Midbrain (tissue), 1 donor: ENCODE results near the gene ADARB2.
"Not testable (repeated sequence)": the region's sequence is repeated elsewhere in the genome, so short reads cannot be mapped to it uniquely, and the experiment has no call there.

Source experiments
- DNase-seq: peaks from one replicate; lab custom pipeline; 2025; lab: John Stamatoyannopoulos, UW

Gene ADARB2

DNA sequence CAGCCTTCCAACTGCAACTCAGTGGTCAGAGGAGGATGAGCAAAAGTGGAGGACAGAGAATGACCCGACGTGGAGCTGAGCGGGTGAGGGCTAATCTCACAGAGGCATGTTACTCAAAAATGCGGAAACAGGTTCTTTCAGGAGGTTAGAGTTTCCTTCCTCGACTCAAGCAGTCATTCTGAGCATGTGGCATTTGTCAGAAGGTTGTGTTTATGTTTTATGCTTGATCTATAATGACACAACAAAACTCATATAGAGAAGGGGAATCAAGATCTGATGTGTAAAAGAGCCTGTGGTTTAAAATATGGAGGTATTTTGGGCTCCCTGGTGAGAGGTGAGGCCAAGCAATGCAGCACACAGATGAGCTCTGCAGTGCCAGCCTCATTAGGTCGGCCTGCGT is 311.4 kb downstream of the ADARB2 start:
- DNase-seq, result no peak

DNA sequence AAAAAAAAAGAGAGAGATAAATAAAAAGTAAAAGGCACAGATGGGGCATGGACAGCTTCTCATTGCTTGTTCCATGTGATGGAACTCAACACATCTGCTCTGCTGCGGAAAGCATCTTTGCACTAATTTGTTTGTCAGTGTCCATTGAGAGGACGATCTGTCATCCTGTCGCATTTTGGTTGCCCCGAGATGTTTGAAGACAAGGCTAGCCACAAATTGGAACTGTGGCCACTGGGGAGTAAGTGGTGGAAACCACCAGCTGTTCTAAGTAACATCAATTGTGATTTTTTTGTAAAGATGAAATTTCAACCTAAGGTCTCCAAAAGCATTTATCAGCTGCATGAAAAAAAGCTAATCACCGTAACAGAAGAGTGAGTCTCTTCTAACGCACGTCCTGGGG is 312.7 kb downstream of the ADARB2 start:
- no peak for DNase-seq

DNA sequence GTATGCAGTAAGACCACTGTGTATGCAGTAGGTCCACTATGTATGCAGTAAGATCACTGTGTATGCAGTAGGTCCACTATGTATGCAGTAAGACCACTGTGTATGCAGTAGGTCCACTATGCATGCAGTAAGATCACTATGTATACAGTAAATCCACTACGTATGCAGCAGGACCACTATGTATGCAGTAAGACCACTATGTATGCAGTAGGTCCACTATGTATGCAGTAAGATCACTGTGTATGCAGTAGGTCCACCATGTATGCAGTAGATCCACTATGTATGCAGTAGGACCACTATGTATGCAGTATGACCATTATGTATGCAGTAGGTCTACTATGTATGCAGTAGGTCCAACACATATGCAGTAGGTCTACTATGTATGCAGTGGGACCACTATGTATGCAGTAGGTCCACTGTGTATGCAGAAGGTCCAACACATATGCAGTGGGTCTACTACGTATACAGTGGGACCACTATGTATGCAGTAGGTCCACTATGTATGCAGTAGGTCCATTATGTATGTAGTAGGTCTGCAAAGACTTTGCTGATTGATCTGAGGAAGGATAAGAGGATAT is 313.6 kb downstream of the ADARB2 start:
- DNase-seq, result no peak

DNA sequence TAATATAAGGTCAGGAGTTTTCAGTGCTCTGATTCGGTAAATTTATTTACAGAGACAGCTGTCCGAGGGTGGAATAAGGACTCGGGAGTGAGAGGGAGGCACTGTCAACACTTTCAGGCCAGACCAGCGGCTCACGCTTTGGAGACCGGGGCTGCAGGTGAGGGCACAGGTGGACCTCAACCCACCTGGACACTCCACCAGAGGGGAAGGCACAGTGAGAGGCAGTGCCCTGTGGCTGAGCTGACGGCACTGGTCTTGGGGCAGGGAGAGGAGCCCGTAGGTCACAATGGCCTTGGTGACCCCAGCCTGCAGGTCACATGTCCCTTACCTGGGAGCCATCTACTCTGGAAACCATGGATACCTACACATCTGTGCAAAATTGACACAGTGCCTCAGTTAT is 315.1 kb downstream of the ADARB2 start:
- no peak for DNase-seq

DNA sequence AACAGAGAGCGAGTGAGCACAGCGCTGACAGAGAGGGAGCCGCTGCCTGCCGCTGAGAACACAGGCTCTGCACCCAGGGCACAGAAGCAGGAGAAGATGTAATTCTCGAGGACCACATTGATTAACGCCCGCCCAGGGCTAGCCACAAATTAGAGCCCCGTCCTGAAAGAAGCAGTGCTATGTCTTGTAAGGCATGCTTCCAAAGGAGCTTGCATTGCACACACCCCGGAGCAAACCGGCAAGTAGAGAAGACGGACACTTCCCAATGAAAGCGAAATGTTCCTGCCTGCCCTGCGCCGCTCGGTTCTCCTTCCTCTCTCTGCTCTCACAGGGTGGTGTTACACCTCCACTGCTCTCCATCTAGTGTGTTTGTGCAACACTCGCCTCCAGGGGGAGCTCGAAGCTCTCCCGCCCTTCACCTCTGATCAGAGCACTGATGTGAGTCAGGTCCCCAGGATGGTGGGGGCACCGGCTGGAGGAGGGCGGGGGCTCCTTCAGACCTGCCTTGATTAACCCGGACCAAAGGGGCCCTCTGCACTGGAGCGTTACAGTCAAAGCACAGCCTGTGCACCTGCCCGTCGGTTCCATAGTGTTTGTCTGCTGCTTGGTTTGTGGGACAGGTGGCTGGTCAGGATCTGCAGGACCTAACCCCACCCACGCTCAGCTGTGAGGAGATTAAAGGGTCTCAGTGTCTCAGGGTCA is 316.5 kb downstream of the ADARB2 start:
- peak; percentile 35 for DNase-seq

GRCh38 chr10:1419796-1420610 is 317.3 kb downstream of the ADARB2 start:
- no peak for DNase-seq

GRCh38 chr10:1418031-1418550 is 319.2 kb downstream of the ADARB2 start:
- no peak for DNase-seq

- no peak for DNase-seq
Measured at GRCh38 chr10:1417574-1417973, 319.8 kb downstream of the ADARB2 start.

- DNase-seq, result no peak
Measured at GRCh38 chr10:1416456-1417037, 320.8 kb downstream of the ADARB2 start.

DNA sequence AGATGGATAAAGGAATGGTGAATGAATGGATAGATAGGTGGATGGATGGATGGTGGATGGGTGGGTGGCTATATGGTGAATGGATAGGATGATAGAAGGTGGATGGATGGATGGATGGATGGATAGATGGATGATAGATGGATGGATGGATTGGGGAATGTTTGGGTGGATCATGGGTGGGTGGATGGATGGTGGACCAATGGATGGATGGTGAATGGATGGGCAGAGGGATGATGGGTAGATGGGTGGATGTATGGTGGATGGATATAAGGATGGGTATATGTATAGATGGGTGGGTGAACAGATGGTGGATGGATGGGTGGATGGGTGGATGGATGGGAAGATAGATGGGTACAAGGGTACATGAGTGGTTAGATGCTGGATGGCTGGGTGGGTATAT is 322.4 kb downstream of the ADARB2 start:
- DNase-seq, result no peak

DNA sequence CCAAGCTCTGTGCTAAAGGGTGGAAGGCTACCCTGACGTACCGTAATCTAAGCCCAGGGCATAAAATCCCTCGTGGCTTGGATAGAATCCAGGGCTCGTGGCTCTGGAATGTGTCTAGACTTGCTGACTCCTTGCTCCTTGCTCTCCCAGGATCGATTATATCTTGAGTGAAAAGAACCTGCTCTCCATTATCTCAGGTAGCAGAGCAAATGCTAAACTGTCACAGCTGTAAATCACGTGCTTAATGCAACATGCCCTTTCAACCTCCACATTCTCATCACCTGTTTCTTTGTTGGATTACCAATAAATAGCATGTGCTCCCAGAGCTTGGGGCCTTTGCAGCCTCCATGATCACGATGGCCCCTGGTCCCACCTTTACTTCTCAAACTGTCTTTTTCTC is 323.0 kb downstream of the ADARB2 start:
- DNase-seq, result not testable (repeated sequence)

GRCh38 chr10:1413823-1414222 is 323.5 kb downstream of the ADARB2 start:
- no peak for DNase-seq

DNA sequence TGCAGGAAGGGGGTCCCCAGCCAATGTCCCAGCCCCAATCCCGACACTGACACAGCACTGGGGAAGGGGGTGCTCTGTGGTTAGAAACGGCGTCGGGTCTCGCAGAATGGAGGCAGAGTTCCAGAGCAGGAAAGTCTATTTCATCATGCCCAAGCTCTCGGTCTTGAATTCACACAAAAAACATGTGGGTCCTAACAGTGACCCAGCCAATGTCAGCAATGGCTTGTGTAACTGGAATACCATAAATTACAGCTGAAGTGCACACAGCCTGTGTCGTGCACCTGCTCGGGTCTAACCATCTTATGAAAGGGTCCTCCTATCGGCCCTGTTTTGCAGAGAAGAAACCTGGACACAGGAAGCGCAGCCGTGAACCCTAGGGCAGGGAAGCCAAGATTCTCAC is 324.1 kb downstream of the ADARB2 start:
- no peak for DNase-seq

- DNase-seq, result no peak
Measured at GRCh38 chr10:1412531-1413189, 324.7 kb downstream of the ADARB2 start.

DNA sequence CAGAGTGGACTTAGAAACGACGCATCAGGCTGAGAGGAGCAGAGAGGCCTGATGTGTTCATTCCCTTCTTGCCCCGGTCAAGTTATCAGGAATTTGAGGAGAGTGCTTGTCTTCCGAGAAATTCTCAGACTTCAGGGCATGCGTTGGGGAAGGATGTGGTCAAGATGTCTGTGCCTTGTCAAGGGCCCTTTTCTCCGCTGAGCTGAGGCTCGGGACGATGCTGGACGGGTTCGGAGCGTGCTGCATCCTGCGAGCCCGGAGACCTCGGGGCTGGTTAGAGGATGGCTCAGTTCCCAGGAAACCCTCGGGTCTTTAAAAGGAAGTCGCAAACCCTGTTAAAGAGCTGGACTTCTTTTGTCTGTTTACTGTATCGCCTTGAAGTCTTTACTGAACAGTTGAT is 325.4 kb downstream of the ADARB2 start:
- DNase-seq, result no peak

DNA sequence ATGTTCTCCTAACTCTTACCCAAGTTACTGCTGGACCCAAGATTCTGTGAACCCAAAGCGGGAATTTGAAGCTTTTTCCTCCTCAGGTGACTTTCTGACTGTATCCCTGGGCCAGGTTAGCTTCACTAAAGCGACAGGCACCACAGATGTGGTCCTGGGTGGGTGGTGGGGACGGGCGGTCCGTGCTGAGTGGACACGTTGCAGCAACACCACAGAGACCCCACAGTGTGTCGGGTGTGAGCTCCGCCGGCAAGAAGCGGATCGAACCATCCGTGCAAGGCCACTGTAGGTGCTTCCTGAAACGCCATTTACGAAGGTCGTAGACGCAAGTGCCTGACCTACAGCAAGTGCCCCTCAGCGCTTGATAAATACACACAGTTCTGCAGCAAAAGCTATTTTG is 325.9 kb downstream of the ADARB2 start:
- DNase-seq, result no peak

DNA sequence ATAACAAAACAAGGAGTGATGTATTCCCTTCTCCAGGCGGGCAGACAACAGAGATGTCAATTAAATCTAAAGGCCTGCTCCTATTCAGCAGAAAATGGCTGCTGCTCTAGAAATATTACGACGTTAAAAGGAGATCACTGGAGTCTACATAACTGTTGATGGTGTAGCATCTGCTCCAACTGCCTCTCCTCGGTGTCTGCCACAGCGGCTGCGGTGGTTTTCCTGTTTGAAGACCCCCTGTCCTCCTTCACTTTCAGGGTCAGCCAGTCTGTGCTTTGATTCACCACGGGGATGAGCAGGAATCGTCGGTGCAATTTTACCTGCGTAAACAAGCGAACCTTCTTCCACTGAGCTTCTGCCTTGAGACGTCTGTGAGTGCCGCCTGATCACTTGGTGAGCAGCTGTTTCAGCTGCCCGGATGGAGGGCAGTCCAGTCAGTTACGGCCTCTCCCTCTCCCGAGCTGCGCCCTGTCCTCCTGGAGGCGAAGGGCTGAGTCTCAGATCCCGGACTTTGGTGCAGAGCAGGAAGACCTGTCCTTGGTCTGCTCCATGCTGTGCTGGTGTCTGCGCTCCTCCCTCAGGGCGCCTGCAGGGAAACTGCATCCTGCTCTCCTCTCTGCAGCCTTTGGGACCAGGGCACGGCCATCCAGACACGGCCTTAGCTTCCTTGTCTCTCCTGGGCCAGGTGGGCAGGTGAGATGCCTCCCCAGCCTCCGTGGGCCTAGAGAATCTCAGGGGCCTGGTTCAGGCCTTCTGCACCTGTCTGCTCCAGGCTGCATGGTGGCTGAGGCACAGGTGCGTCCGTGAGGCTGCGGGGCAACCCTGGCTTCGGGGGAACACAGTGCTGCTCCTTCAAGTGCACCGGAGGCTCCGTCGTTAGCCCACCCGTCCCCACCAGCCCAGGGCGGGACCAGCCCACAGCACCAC is 326.6 kb downstream of the ADARB2 start:
- no peak for DNase-seq

DNA sequence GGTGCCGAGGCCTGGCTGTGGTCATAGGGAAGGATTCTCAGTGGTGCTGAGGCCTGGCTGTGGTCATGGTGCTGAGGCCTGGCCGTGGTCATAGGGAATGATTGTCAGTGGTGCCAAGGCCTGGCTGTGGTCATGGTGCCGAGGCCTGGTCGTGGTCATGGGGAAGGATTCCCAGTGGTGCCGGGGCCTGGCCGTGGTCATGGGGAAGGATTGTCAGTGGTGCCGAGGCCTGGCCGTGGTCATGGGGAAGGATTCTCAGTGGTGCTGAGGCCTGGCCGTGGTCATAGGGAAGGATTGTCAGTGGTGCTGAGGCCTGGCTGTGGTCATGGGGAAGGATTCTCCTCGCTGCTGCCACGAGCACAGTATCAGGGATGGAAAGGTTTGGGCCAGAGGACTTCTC is 327.3 kb downstream of the ADARB2 start:
- DNase-seq, result no peak

DNA sequence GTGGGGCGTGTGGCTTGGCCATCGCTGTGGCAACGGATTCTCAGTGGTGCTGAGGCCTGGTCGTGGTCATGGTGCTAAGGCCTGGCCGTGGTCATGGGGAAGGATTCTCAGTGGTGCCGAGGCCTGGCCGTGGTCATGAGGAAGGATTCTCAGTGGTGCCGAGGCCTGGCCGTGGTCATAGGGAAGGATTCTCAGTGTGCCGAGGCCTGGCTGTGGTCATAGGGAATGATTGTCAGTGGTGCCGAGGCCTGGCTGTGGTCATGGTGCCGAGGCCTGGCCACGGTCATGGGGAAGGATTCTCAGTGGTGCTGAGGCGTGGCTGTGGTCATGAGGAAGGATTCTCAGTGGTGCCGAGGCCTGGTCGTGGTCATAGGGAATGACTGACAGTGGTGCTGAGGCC is 327.9 kb downstream of the ADARB2 start:
- DNase-seq, result no peak

DNA sequence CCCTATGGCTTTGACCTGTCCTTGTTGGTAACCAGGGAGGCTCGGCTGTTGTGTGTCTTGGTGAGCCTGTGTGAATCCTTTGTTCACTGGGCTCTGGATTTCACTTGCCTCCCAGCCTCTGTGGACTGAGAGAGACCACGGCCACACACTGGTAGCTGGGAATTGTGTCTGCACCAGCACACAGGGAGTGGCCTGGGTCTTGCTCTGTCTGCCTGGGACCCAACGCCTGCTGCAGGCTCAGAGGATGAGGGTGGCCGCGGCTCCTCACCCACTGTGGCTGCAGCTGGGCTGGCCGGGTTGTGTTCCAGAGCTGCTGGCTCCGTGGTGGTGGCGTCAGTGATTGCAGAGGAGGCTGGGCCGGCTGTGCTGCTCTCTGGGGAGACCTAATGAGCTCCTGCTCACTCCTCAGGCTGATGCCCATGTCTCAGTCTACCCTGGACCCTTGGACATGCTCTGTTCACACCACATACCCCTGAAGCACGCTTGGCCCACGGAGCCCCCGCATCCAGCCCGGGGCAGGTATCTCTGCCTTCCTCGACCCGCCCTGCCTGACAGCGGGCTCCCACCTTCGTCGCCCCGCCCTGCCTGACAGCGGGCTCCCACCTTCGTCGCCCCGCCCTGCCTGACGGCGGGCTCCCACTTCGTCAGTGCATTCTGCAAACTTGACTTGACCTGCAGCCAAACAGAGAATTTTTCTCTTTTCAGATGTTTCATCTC is 328.5 kb downstream of the ADARB2 start:
- DNase-seq, result no peak
